HG03039 (cell line): ENCODE measurements around the gene CDH8.
"Not testable (repeated sequence)": the region's sequence is repeated elsewhere in the genome, so short reads cannot be mapped to it uniquely, and the experiment has no call there.

ENCODE experiments used
- ATAC-seq: cut with Tn5 transposase; IDR thresholded peaks from one replicate; pipeline ENCODE4 v1.9.1; 2021; ENCODE audit warnings: mild to moderate bottlenecking, moderate library complexity; ENCODE audit not compliant: unreplicated experiment

CDH8 gene

GRCh38 chr16:61937646-61938045, 98.6 kb downstream of the CDH8 start:
- ATAC-seq, result no peak

- ATAC-seq, result no peak
Measured at GRCh38 chr16:61936522-61936921, 99.7 kb downstream of the CDH8 start.

- ATAC-seq, result no peak
Measured at GRCh38 chr16:61934601-61935000, 101.6 kb downstream of the CDH8 start.

- ATAC-seq, result no peak
Measured at GRCh38 chr16:61929776-61930175, 106.5 kb downstream of the CDH8 start.

GRCh38 chr16:61926766-61927165, 109.5 kb downstream of the CDH8 start:
- ATAC-seq, result no peak

- no peak for ATAC-seq
Measured at GRCh38 chr16:61923629-61924028, 112.6 kb downstream of the CDH8 start.

- no peak for ATAC-seq
Measured at GRCh38 chr16:61921373-61921772, 114.9 kb downstream of the CDH8 start.

- not testable (repeated sequence) for ATAC-seq
Measured at GRCh38 chr16:61917865-61918826, 118.1 kb downstream of the CDH8 start.

GRCh38 chr16:61915569-61915968, 120.7 kb downstream of the CDH8 start:
- ATAC-seq, result no peak

- ATAC-seq, result no peak
Measured at GRCh38 chr16:61909074-61909473, 127.2 kb downstream of the CDH8 start.

GRCh38 chr16:61908426-61908825, 127.8 kb downstream of the CDH8 start:
- no peak for ATAC-seq

GRCh38 chr16:61901689-61902088, 134.5 kb downstream of the CDH8 start:
- no peak for ATAC-seq

- ATAC-seq, result no peak
Measured at GRCh38 chr16:61900482-61900881, 135.8 kb downstream of the CDH8 start.

GRCh38 chr16:61897657-61898056, 138.6 kb downstream of the CDH8 start:
- no peak for ATAC-seq

- no peak for ATAC-seq
Measured at GRCh38 chr16:61892531-61892930, 143.7 kb downstream of the CDH8 start.

- no peak for ATAC-seq
Measured at GRCh38 chr16:61891460-61891859, 144.8 kb downstream of the CDH8 start.

GRCh38 chr16:61890386-61890785, 145.9 kb downstream of the CDH8 start:
- no peak for ATAC-seq

GRCh38 chr16:61887903-61888302, 148.3 kb downstream of the CDH8 start:
- ATAC-seq, result no peak

GRCh38 chr16:61885343-61885742, 150.9 kb downstream of the CDH8 start:
- no peak for ATAC-seq

GRCh38 chr16:61879306-61879705, 156.9 kb downstream of the CDH8 start:
- no peak for ATAC-seq

GRCh38 chr16:61877436-61877835, 158.8 kb downstream of the CDH8 start:
- no peak for ATAC-seq

GRCh38 chr16:61872778-61873119, 163.5 kb downstream of the CDH8 start:
- ATAC-seq, result no peak
